Measurements from ENCODE around the gene LIN37. TPM values are rescaled to one million over a fixed set of nuclear protein-coding genes. Genes with fewer than 3 reads are reported as not detected.
"Not testable (repeated sequence)": the region's sequence is repeated elsewhere in the genome, so short reads cannot be mapped to it uniquely, and the experiment has no call there.

Gene LIN37
- total RNA-seq, 1 experiment from 2014 or later, result 11.3 TPM

GRCh38 chr19:35767288-35768081 is 19.1 kb downstream of the LIN37 start:
- POLR2A ChIA-PET (ENCODE audit: low non-redundant PET), result no interaction called here
- H3K27me3 ChIP-seq (replicated peaks; ENCODE audit: insufficient read depth, low read depth, low read length, poor library complexity), result no peaks in the 10 kb centered on the region
- H3K4me3 ChIP-seq (ENCODE audit: low read depth, low read length, poor library complexity, severe bottlenecking), result no peak overlapping the region
- DNase-seq (ENCODE audit: low spot score), result no peak
- no TSS peak for BruUV-seq (replicated peaks)
- H3K4me1 ChIP-seq (ENCODE audit: insufficient read depth, low read length, poor library complexity, severe bottlenecking), result no peaks in the 10 kb centered on the region
- H3K36me3 ChIP-seq (ENCODE audit: insufficient read depth, low read length, poor library complexity, severe bottlenecking), result peaks cover 14% of the 10 kb centered on the region
- CTCF ChIA-PET, result no interaction called here
- H3K9me3 ChIP-seq (ENCODE audit: low read depth, low read length, poor library complexity, severe bottlenecking), result no peaks in the 10 kb centered on the region
- no peak overlapping the region for H3K27ac ChIP-seq (ENCODE audit: low read depth, low read length, poor library complexity, severe bottlenecking)
- intact Hi-C loops (cut with micrococcal nuclease; ENCODE audit: unreplicated experiment), result no loop called here
- TF ChIP-seq CTCF (conservative IDR thresholded peaks at IDR 0.05; ENCODE audit: low read depth, low read length), result no peak
- no peak for TF ChIP-seq EZH2 (IDR thresholded peaks at IDR 0.05; ENCODE audit: borderline replicate concordance, low read depth, low read length, poor library complexity, severe bottlenecking)

- Histone ChIP-seq H3K27ac (ENCODE audit: low read depth, low read length, poor library complexity, severe bottlenecking) (no peak overlapping the region), H3K36me3 (ENCODE audit: insufficient read depth, low read length, poor library complexity, severe bottlenecking) (peaks cover 14% of the 10 kb centered on the region), H3K4me3 (ENCODE audit: low read depth, low read length, poor library complexity, severe bottlenecking) (no peak overlapping the region), H3K27me3 (replicated peaks; ENCODE audit: insufficient read depth, low read depth, low read length, poor library complexity) (no peaks in the 10 kb centered on the region), H3K9me3 (ENCODE audit: low read depth, low read length, poor library complexity, severe bottlenecking) (no peaks in the 10 kb centered on the region), H3K4me1 (ENCODE audit: insufficient read depth, low read length, poor library complexity, severe bottlenecking) (no peaks in the 10 kb centered on the region)
- POLR2A ChIA-PET (ENCODE audit: low non-redundant PET), result no interaction called here
- intact Hi-C loops (cut with micrococcal nuclease; ENCODE audit: unreplicated experiment), result no loop called here
- CTCF ChIA-PET, result no interaction called here
- TF ChIP-seq CTCF (conservative IDR thresholded peaks at IDR 0.05; ENCODE audit: low read depth, low read length) (no peak), EZH2 (IDR thresholded peaks at IDR 0.05; ENCODE audit: borderline replicate concordance, low read depth, low read length, poor library complexity, severe bottlenecking) (no peak)
- no TSS peak for BruUV-seq (replicated peaks)
- no peak for DNase-seq (ENCODE audit: low spot score)
Measured at GRCh38 chr19:35768082-35768421, 19.7 kb downstream of the LIN37 start.

- BruUV-seq (replicated peaks); H3K9me3 ChIP-seq (ENCODE audit: low read depth, low read length, poor library complexity, severe bottlenecking); DNase-seq (ENCODE audit: low spot score); H3K36me3 ChIP-seq (ENCODE audit: insufficient read depth, low read length, poor library complexity, severe bottlenecking); POLR2A ChIA-PET (ENCODE audit: low non-redundant PET); CTCF ChIA-PET; intact Hi-C loops (cut with micrococcal nuclease; ENCODE audit: unreplicated experiment); H3K4me3 ChIP-seq (ENCODE audit: low read depth, low read length, poor library complexity, severe bottlenecking); H3K27me3 ChIP-seq (replicated peaks; ENCODE audit: insufficient read depth, low read depth, low read length, poor library complexity); H3K27ac ChIP-seq (ENCODE audit: low read depth, low read length, poor library complexity, severe bottlenecking): not testable (repeated sequence)
- peaks cover 13% of the 10 kb centered on the region for H3K4me1 ChIP-seq (ENCODE audit: insufficient read depth, low read length, poor library complexity, severe bottlenecking)
Measured at GRCh38 chr19:35772362-35772761, 24.0 kb downstream of the LIN37 start.
